Lung (tissue), 12 donors: Measurements from ENCODE around the gene AQP12A. TPM values are rescaled to one million over a fixed set of nuclear protein-coding genes. Genes with fewer than 3 reads are reported as not detected.

ENCODE experiments used
- ATAC-seq: fragments of 200-7000 bp; cut with Tn5 transposase; one replicate; pipeline ENCODE4 v1.9.1; 2020; ENCODE audit warnings: moderate number of reproducible peaks; ENCODE audit not compliant: insufficient read depth, low FRiP score
- DNase-seq, 3 donors: peaks; one replicate each; pipeline ENCODE4 v3.0.0-alpha.2; 2013 to 2017
- H3K27ac ChIP-seq, 2 donors: one replicate each; pipeline ENCODE4 v1.5.1; 2013; ENCODE audit warnings: mild to moderate bottlenecking in 2 of 2, moderate library complexity in 2 of 2, control low read depth in 1 of 2, inconsistent platforms in 1 of 2, low read depth in 1 of 2, low read length in 1 of 2
- H3K27me3 ChIP-seq, 3 donors: one replicate each; pipeline ENCODE4 v1.5.1; 2013; ENCODE audit warnings: low read length in 2 of 3; ENCODE audit not compliant: control insufficient read depth in 3 of 3, insufficient read depth in 3 of 3
- H3K36me3 ChIP-seq, 4 donors: one replicate each; pipeline ENCODE4 v1.5.1; 2013; ENCODE audit warnings: low read length in 4 of 4, mild to moderate bottlenecking in 1 of 4, moderate library complexity in 1 of 4; ENCODE audit not compliant: control insufficient read depth in 4 of 4, insufficient read depth in 4 of 4
- H3K4me1 ChIP-seq, 5 donors: one replicate each; pipeline ENCODE4 v1.5.1; 2013; ENCODE audit warnings: low read length in 5 of 5, mild to moderate bottlenecking in 2 of 5, moderate library complexity in 1 of 5; ENCODE audit not compliant: control insufficient read depth in 5 of 5, insufficient read depth in 5 of 5
- H3K4me3 ChIP-seq: one replicate; pipeline ENCODE4 v1.5.1; 2013; ENCODE audit warnings: mild to moderate bottlenecking, control low read depth, moderate library complexity
- H3K9ac ChIP-seq, 2 donors: one replicate each; pipeline ENCODE4 v1.5.1; 2013; ENCODE audit warnings: low read length in 2 of 2, control low read depth in 1 of 2; ENCODE audit not compliant: insufficient read depth in 1 of 2
- H3K9me3 ChIP-seq, 4 donors: one replicate each; pipeline ENCODE4 v1.5.1; 2013; ENCODE audit warnings: low read length in 3 of 4, mild to moderate bottlenecking in 1 of 4, moderate library complexity in 1 of 4; ENCODE audit not compliant: control insufficient read depth in 4 of 4, insufficient read depth in 3 of 4
- CTCF ChIP-seq: IDR thresholded peaks from 2 replicates; pipeline ENCODE4 v1.5.1; 2012; ENCODE audit warnings: mild to moderate bottlenecking; ENCODE audit errors: control extremely low read depth, extremely low read depth
- WGBS, 2 donors: extraction: QIAGEN DNeasy Blood & Tissue Kit; methylation state at CpG; one replicate each; pipeline ENCODE4 v1.1.7; 2013; 5-methylcytosine and 5-hydroxymethylcytosine counted together
- polyA plus RNA-seq, 2 donors: library from polyadenylated mRNA; stranded (reverse); fragments of 200-250 nt; gene quantifications; one replicate each; pipeline ENCODE4 v1.2.1, GENCODE V29; 2013
- total RNA-seq, 2 donors: library from RNA; depleted of rRNA in 1 of 2; stranded (reverse); fragments of >200 nt in 1 of 2; gene quantifications; one replicate each; pipeline ENCODE4 v1.2.1, GENCODE V29; 2014 to 2021
- donor health status: control.
- donor health status: control.
- donor health status: Bipolar disorder and iron deficiency.
- donor health status: healthy.
- donor health status: DM: yes; HTN: yes; CAD: no.

Gene AQP12A
- total and polyA plus RNA-seq, 4 donors, result not detected

- 83 to 94% methylated on average over 25 of the region's 25 CpGs for WGBS, 2 donors
- no peak for DNase-seq
- no peak for ATAC-seq
- no peak for TF ChIP-seq CTCF
- no peak overlapping the region for H3K4me3 ChIP-seq
- H3K27ac ChIP-seq, result no peak overlapping the region
- H3K9ac ChIP-seq, result no peak overlapping the region
- H3K4me1 ChIP-seq, result no peaks in the 10 kb centered on the region
- no peaks in the 10 kb centered on the region for H3K27me3 ChIP-seq
- H3K36me3 ChIP-seq, result no peaks in the 10 kb centered on the region
- no peaks in the 10 kb centered on the region for H3K9me3 ChIP-seq
These were observed 28.2 kb downstream of the AQP12A start for GRCh38 chr2:240719676-240720545.

- Histone ChIP-seq H3K9me3 (no peaks in the 10 kb centered on the region), H3K9ac (no peak overlapping the region), H3K4me3 (no peak overlapping the region), H3K4me1 (no peaks in the 10 kb centered on the region), H3K27ac (no peak overlapping the region), H3K36me3 (no peaks in the 10 kb centered on the region), H3K27me3 (no peaks in the 10 kb centered on the region)
- TF ChIP-seq CTCF, result no peak
- no peak for DNase-seq
- ATAC-seq, result no peak
- 86 to 92% methylated on average over 25 of the region's 25 CpGs for WGBS, 2 donors
These were observed 29.3 kb downstream of the AQP12A start for GRCh38 chr2:240720686-240721595.

GRCh38 chr2:240721596-240722180, 30.0 kb downstream of the AQP12A start:
- H3K27ac ChIP-seq, result no peak overlapping the region
- H3K4me3 ChIP-seq, result no peak overlapping the region
- H3K27me3 ChIP-seq, result no peaks in the 10 kb centered on the region
- no peaks in the 10 kb centered on the region for H3K9me3 ChIP-seq
- WGBS, 2 donors, result 88 to 92% methylated on average over 20 of the region's 20 CpGs
- ATAC-seq (no peak), DNase-seq (no peak)
- H3K36me3 ChIP-seq, result no peaks in the 10 kb centered on the region
- no peak overlapping the region for H3K9ac ChIP-seq
- TF ChIP-seq CTCF, result no peak
- H3K4me1 ChIP-seq, result no peaks in the 10 kb centered on the region
